Neural progenitor cell (in vitro differentiated cells): Measurements from ENCODE around the gene OSCP1.

Experiments
- EZH2 ChIP-seq: fragments of 200-600 bp; sonication (generic); IDR thresholded peaks from 2 replicates; pipeline ENCODE4 v1.6.1; 2017; ENCODE audit warnings: antibody characterized with exemption, mild to moderate bottlenecking, moderate library complexity
- EZH2phosphoT487 ChIP-seq: fragments of 200-600 bp; sonication (generic); IDR thresholded peaks from 2 replicates; pipeline ENCODE4 v1.6.1; 2017; ENCODE audit warnings: antibody characterized with exemption
- TF ChIP-seq, protein P1 (sequence below): fragments of 200-600 bp; sonication (generic); IDR thresholded peaks from 2 replicates; pipeline ENCODE4 v1.5.1; 2017; ENCODE audit warnings: antibody characterized with exemption, mild to moderate bottlenecking

DNA sequence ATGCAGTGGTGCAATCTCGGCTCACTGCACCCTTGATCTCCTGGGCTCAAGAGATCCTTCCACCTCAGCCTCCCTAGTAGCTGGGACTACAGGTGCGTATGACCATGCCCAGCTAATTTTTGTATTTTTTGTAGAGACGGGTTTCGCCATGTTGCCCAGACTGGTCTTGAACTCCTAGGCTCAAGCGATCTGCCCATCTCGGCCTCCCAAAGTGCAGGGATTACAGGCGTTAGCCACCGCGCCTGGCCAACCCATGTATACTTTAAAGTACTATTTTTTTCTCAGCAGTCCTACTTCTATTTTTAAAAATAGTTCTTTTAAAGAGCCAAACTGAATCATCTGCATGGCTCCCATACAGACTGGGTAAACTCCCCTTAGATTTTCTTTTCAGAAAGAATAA is 68.0 kb downstream of the OSCP1 start:
- TF ChIP-seq EZH2phosphoT487 (no peak), EZH2 (no peak)
- TF ChIP-seq, protein P1, sequence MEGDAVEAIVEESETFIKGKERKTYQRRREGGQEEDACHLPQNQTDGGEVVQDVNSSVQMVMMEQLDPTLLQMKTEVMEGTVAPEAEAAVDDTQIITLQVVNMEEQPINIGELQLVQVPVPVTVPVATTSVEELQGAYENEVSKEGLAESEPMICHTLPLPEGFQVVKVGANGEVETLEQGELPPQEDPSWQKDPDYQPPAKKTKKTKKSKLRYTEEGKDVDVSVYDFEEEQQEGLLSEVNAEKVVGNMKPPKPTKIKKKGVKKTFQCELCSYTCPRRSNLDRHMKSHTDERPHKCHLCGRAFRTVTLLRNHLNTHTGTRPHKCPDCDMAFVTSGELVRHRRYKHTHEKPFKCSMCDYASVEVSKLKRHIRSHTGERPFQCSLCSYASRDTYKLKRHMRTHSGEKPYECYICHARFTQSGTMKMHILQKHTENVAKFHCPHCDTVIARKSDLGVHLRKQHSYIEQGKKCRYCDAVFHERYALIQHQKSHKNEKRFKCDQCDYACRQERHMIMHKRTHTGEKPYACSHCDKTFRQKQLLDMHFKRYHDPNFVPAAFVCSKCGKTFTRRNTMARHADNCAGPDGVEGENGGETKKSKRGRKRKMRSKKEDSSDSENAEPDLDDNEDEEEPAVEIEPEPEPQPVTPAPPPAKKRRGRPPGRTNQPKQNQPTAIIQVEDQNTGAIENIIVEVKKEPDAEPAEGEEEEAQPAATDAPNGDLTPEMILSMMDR = no peak
